HG02588 (cell line): ENCODE measurements around the gene NLRP6.

Source experiments
- ATAC-seq: cut with Tn5 transposase; IDR thresholded peaks from one replicate; pipeline ENCODE4 v1.9.1; 2021; ENCODE audit warnings: mild to moderate bottlenecking, moderate library complexity; ENCODE audit not compliant: unreplicated experiment

NLRP6 gene

GRCh38 chr11:255816-256215, 22.4 kb upstream of the NLRP6 start:
- no peak for ATAC-seq

- ATAC-seq: no peak
Observed at GRCh38 chr11:256952-257737, 21.1 kb upstream of the NLRP6 start.

- no peak for ATAC-seq
Observed at GRCh38 chr11:257766-258493, 20.3 kb upstream of the NLRP6 start.

GRCh38 chr11:259413-259812, 18.8 kb upstream of the NLRP6 start:
- ATAC-seq: no peak

GRCh38 chr11:261624-262023, 16.6 kb upstream of the NLRP6 start:
- no peak for ATAC-seq

GRCh38 chr11:266676-267439, 11.3 kb upstream of the NLRP6 start:
- ATAC-seq: no peak

- no peak for ATAC-seq
Observed at GRCh38 chr11:267491-267994, 10.7 kb upstream of the NLRP6 start.

- peak; percentile 44 for ATAC-seq
Observed at GRCh38 chr11:268716-269145, 9.5 kb upstream of the NLRP6 start.

- ATAC-seq: peak; percentile 72
Observed at GRCh38 chr11:269146-269890, 8.9 kb upstream of the NLRP6 start.

- no peak for ATAC-seq
Observed at GRCh38 chr11:270451-271318, 7.5 kb upstream of the NLRP6 start.

- no peak for ATAC-seq
Observed at GRCh38 chr11:271319-271715, 6.9 kb upstream of the NLRP6 start.

- ATAC-seq: no peak
Observed at GRCh38 chr11:272195-272930, 5.8 kb upstream of the NLRP6 start.

- no peak for ATAC-seq
Observed at GRCh38 chr11:272931-273198, 5.3 kb upstream of the NLRP6 start.

GRCh38 chr11:276219-276618, 2.0 kb upstream of the NLRP6 start:
- ATAC-seq: no peak

GRCh38 chr11:279040-279965, 1.1 kb downstream of the NLRP6 start:
- no peak for ATAC-seq

- ATAC-seq: no peak
Observed at GRCh38 chr11:279966-280705, 1.9 kb downstream of the NLRP6 start.

- ATAC-seq: no peak
Observed at GRCh38 chr11:280706-281485, 2.7 kb downstream of the NLRP6 start.
